NCI-H510A treated with DMSO at 0.1 percent for 48 hours (cell line): ENCODE results near the gene SHROOM3.

Experiments
- DNase-seq: peaks from one replicate; lab custom pipeline; 2025; lab: John Stamatoyannopoulos, UW

SHROOM3 gene

DNA sequence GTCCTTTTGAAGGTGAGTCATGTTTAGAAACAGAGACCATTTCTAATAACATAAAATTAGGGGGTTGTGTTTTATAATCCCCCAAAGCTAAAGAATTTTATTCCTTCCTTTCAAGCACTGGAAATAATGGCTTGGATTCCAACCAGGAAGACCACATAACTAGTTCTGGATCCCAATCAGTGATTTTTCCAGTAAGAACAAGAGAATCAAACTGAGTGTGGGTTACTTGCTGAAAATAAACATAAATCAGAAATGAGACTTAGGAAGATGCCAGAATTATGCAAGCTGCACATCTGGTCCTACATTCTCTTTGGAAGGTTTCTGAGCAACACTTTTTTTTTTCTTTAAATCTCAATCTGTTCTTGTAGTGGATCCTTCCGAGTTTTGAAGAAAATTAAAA is 386.6 kb downstream of the SHROOM3 start:
- DNase-seq: no peak

DNA sequence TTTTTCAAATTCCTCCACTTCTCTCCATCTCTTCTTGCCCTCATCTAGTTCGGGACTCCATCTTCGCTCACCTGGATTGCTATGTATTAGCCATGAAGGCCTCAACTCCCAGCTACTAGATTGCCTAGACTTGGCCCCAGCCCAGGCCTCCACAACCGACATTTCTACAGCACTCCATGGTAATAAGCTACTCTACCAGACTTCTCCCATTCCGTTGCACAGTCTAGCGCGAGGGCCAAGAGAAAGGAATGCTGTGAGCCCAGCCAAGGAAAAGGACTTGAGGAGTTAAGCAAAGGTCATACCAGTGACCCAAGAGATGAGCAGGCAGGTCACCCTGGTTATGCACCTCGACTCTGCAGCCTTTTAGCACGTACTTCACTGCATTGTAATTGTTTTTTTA is 387.3 kb downstream of the SHROOM3 start:
- no peak for DNase-seq

DNA sequence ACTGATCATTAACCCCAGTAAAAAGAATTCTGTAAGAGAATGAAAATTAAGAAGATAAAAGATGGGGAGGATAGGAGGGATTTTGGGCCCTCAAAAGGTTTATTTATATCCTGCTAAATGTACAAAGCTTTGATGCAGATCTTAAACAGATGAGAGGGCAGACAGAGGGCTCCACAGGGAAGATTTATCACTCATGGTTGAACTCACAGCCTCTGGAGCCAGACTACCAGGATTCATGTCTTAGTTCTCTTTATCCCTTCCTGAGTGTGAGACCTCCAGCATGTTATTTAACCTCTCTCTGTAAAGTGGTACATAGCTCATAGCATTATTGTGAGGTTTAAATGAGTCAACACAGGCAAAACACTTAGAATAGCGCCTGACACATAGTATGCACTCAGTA is 388.5 kb downstream of the SHROOM3 start:
- no peak for DNase-seq

DNA sequence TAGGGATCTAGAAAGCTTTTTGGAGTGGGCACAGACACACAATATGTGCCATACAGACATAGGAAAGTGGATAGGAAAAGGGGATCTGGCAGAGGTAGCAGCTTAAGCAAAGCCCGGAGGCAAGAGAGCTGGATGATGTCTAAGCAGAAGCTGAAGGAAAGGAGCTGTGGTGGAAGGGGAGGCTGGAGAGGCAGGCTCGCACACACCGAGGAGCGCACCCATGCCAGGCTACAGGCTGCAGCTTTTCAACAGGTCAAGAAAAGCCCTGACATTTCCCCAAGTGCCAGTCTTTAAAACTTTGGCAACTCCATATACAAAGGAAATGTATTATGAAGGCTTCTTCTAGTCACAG is 395.6 kb downstream of the SHROOM3 start:
- DNase-seq: peak; percentile 49

DNA sequence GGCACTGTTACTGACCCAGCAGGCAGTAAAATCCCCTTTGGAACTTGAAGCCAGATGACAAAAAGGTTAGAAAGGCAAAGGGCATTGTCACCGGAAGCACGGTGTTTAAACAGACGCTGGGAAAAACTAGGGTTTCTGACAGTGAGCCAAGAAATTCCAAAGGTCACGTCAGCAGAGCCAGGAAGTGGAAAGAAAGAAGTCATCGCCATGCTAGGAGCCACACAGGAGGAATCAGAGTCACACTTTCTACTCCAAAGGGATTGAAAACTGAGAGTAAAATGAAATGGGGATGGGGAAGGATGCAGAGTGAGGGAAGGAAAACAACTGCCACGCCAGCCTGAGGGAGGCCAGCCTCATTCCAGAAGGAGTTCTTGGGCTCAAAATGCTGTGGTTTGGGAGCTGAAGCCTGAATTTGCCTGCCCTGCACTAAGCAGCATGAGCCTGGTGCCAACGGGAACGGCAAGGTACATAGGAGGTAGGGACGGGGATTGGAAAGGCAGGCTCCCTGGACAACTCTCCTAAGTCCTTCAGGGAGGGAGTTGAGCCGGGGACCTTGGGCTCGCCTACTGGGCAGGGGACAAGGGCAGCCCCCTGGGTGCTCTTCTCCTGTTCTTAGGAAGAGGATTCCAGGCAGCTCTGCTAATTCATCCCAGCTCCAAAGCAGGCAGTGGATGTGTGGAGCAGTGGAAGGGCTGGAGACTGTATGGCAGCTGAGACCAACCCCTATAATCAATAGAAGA is 396.1 kb downstream of the SHROOM3 start:
- peak; percentile 54 for DNase-seq

DNA sequence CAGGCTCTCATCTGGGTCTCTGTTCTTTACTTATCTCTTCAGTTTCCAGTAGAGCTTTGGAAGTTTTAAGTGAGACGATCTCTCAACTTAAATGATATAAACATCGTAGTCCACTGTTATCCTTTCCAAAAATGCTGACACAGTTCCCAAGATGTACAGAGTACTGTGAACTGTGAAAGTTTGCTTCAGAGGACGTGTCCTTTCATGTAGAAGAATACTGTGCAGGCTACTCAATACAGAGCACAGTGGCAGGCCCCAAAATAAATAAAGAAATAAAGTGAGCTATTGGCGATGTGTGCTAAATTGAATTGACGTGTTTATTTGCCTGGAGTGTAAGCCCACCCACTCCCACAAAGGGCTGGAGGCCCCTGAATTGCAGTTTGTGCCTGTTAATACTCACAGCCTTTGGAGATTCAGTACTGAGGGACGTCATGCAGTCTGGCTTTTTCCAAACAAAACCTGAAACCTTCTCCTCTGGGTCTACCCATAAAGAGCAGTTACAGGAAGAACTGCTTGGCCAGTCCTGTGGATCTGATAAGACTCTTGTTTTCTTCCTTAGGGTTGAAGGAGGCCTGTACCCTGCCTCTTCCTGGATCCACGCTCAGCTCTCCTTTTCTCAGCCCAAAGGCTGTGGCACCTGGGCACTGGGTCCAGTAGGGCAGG is 396.8 kb downstream of the SHROOM3 start:
- no peak for DNase-seq
